CD4-positive, alpha-beta T cell treated with Interleukin-12 subunit alpha and Interleukin-12 subunit beta, for 1 hour (primary cell): ENCODE measurements around the gene AKNA.

Source experiments
- DNase-seq: peaks from one replicate; pipeline ENCODE4 v3.0.0-alpha.2; 2020

The AKNA gene

GRCh38 chr9:114413861-114414301, 26.1 kb upstream of the AKNA start:
- no peak for DNase-seq

- no peak for DNase-seq
Measured at GRCh38 chr9:114412048-114412683, 24.4 kb upstream of the AKNA start.

- no peak for DNase-seq
Measured at GRCh38 chr9:114411452-114411851, 23.7 kb upstream of the AKNA start.

- no peak for DNase-seq
Measured at GRCh38 chr9:114410910-114411309, 23.1 kb upstream of the AKNA start.

GRCh38 chr9:114409842-114410241, 22.1 kb upstream of the AKNA start:
- DNase-seq, result no peak

GRCh38 chr9:114409103-114409780, 21.5 kb upstream of the AKNA start:
- DNase-seq, result no peak

- no peak for DNase-seq
Measured at GRCh38 chr9:114408645-114409044, 20.9 kb upstream of the AKNA start.

GRCh38 chr9:114407889-114408288, 20.1 kb upstream of the AKNA start:
- no peak for DNase-seq

GRCh38 chr9:114406441-114406840, 18.7 kb upstream of the AKNA start:
- DNase-seq, result no peak

GRCh38 chr9:114405294-114406034, 17.7 kb upstream of the AKNA start:
- DNase-seq, result peak; percentile 86

GRCh38 chr9:114404531-114404930, 16.7 kb upstream of the AKNA start:
- no peak for DNase-seq

- DNase-seq, result no peak
Measured at GRCh38 chr9:114403153-114403756, 15.5 kb upstream of the AKNA start.

GRCh38 chr9:114401344-114401743, 13.6 kb upstream of the AKNA start:
- no peak for DNase-seq

- DNase-seq, result no peak
Measured at GRCh38 chr9:114400772-114401171, 13.0 kb upstream of the AKNA start.

- DNase-seq, result no peak
Measured at GRCh38 chr9:114400219-114400618, 12.4 kb upstream of the AKNA start.

GRCh38 chr9:114399381-114399780, 11.6 kb upstream of the AKNA start:
- no peak for DNase-seq

- peak; percentile 95 for DNase-seq
Measured at GRCh38 chr9:114397848-114398605, 10.2 kb upstream of the AKNA start.

- DNase-seq, result no peak
Measured at GRCh38 chr9:114397219-114397847, 9.6 kb upstream of the AKNA start.

- DNase-seq, result no peak
Measured at GRCh38 chr9:114396558-114397218, 8.9 kb upstream of the AKNA start.

GRCh38 chr9:114395768-114396167, 8.0 kb upstream of the AKNA start:
- DNase-seq, result no peak

- no peak for DNase-seq
Measured at GRCh38 chr9:114395334-114395617, 7.5 kb upstream of the AKNA start.
